Upper lobe of right lung (tissue), 1 donor: ENCODE results near the gene SOCS3. TPM values are rescaled to one million over a fixed set of nuclear protein-coding genes. Genes with fewer than 3 reads are reported as not detected.

Experiments used
- ATAC-seq: fragments of 200-7000 bp; cut with Tn5 transposase; one replicate; pipeline ENCODE4 v1.9.1; 2020; ENCODE audit warnings: mild to moderate bottlenecking, moderate library complexity
- DNase-seq: peaks from one replicate; pipeline ENCODE4 v3.0.0-alpha.2; 2020
- H3K27ac ChIP-seq: fragments of 200-600 bp; one replicate; pipeline ENCODE4 v1.8.0; 2022
- H3K27me3 ChIP-seq: fragments of 200-600 bp; one replicate; pipeline ENCODE4 v1.8.0; 2022; ENCODE audit warnings: mild to moderate bottlenecking
- H3K36me3 ChIP-seq: fragments of 200-600 bp; one replicate; pipeline ENCODE4 v1.8.0; 2022
- H3K4me1 ChIP-seq: fragments of 200-600 bp; one replicate; pipeline ENCODE4 v1.8.0; 2022
- H3K4me3 ChIP-seq: fragments of 200-600 bp; one replicate; pipeline ENCODE4 v1.8.0; 2022; ENCODE audit warnings: mild to moderate bottlenecking
- H3K9me3 ChIP-seq: fragments of 200-600 bp; one replicate; pipeline ENCODE4 v1.8.0; 2022
- intact Hi-C: fragments of 100-400 bp; cut with DNase I; formaldehyde crosslinking; loops from one replicate; pipeline ENCODE4 v1.11.0; 2022
- total RNA-seq: library from RNA; stranded (reverse); fragmentation: NEBNext Ultra II Directional; extraction: Animal tissue kit (Norgen Biotek cat#: 25700); gene quantifications from one replicate; pipeline ENCODE4 v1.2.1, GENCODE V29; 2021
- TF ChIP-seq, protein P1 (sequence below): fragments of 200-600 bp; IDR thresholded peaks from one replicate; pipeline ENCODE4 v1.8.0; 2022; ENCODE audit warnings: antibody characterized with exemption
- donor health status: DM: no; HTN: yes; CAD: no; lungs with severe emphysema.

SOCS3 gene
- total RNA-seq, 1 donor from 2014 or later: 82.0 TPM

DNA sequence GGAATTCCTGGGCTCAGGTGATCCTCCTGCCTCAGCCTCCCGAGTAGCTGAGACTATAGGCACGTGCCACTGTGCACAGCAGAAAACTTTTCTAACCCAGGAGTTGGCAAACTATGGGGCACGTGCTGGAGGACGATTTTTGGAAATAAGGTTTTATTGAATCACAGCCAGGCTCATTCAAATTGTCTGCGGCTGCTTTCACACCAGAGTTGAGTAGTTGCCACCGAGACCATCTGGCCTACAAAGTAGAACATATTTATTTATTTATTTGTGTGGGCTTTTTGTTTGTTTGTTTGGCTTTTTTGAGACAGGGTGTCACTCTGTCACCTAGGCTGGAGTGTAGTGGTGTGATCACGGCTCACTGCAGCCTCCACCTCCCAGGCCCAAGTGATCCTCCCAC is 11.2 kb upstream of the SOCS3 start:
- intact Hi-C loops: no loop called here
- ATAC-seq: no peak
- Histone ChIP-seq H3K9me3 (no peaks in the 10 kb centered on the region), H3K4me1 (peaks cover 29% of the 10 kb centered on the region), H3K27ac (no peak overlapping the region), H3K36me3 (no peaks in the 10 kb centered on the region), H3K4me3 (no peak overlapping the region), H3K27me3 (no peaks in the 10 kb centered on the region)
- TF ChIP-seq, protein P1, sequence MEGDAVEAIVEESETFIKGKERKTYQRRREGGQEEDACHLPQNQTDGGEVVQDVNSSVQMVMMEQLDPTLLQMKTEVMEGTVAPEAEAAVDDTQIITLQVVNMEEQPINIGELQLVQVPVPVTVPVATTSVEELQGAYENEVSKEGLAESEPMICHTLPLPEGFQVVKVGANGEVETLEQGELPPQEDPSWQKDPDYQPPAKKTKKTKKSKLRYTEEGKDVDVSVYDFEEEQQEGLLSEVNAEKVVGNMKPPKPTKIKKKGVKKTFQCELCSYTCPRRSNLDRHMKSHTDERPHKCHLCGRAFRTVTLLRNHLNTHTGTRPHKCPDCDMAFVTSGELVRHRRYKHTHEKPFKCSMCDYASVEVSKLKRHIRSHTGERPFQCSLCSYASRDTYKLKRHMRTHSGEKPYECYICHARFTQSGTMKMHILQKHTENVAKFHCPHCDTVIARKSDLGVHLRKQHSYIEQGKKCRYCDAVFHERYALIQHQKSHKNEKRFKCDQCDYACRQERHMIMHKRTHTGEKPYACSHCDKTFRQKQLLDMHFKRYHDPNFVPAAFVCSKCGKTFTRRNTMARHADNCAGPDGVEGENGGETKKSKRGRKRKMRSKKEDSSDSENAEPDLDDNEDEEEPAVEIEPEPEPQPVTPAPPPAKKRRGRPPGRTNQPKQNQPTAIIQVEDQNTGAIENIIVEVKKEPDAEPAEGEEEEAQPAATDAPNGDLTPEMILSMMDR: no peak
- DNase-seq: no peak

DNA sequence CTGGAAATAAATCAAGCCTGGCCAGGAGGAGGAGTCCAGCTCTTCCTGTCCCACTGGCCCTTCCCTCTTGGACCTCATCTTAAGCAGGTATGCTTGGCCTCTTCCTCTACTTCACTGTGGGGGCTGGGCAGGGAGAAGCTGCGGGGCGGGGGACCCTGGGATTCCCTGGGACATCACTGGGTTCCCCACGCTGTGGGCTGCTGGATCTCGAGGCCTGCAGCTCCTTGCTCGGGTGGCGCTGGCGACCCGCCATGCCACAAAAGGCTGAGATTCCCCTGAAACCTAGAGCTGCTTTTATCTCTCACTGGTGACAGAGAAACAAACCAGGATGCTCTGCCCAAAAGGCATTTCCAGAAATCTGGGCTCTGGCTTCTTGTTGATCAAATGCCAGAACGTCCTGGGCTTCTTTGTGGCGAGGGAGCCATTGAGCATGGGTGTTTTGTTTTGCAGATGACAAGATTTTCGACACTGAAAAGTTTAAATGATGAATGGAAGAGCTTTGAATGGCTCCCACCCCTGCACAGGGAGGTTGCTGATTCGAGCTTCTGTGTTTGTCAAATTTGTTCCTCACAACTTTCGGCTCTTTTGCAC is 10.0 kb upstream of the SOCS3 start:
- ATAC-seq (no peak), DNase-seq (no peak)
- Histone ChIP-seq H3K36me3 (no peaks in the 10 kb centered on the region), H3K27me3 (no peaks in the 10 kb centered on the region), H3K9me3 (no peaks in the 10 kb centered on the region), H3K4me3 (no peak overlapping the region), H3K4me1 (peaks cover 31% of the 10 kb centered on the region), H3K27ac (no peak overlapping the region)
- intact Hi-C loops: no loop called here
- TF ChIP-seq, protein P1: no peak

DNA sequence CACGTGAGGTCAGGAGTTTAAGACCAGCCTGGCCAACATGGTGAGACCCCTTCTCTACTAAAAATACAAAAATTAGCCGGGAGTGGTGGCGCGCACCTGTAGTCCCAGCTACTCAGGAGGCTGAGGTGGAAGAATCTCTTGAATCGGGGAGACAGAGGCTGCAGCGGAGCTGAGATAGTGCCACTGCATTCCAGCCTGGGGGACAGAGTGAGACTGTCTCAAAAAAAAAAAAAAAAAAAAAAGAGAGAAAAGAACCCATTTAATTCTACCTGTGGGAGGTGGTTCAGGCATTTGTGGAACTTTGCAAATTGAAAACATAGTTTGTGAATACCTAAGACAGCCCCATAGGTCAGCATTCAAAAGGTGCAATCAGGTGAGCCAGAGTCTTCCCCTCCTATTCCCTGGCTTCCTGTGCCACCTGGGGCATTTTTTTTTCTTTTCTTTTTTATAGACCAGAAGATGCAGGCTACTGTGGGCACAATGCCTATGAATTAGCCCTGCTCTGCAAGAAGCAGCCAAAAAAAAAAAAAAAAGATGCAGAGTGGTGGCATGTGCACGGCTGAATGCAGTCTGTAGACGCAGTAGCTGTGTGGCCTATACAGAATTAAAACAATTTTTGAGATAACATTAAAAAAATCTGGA is 9.1 kb upstream of the SOCS3 start:
- Histone ChIP-seq H3K4me3 (no peak overlapping the region), H3K4me1 (peaks cover 26% of the 10 kb centered on the region), H3K27ac (no peak overlapping the region), H3K27me3 (no peaks in the 10 kb centered on the region), H3K36me3 (no peaks in the 10 kb centered on the region), H3K9me3 (no peaks in the 10 kb centered on the region)
- DNase-seq (no peak), ATAC-seq (no peak)
- intact Hi-C loops: no loop called here
- TF ChIP-seq, protein P1: no peak

DNA sequence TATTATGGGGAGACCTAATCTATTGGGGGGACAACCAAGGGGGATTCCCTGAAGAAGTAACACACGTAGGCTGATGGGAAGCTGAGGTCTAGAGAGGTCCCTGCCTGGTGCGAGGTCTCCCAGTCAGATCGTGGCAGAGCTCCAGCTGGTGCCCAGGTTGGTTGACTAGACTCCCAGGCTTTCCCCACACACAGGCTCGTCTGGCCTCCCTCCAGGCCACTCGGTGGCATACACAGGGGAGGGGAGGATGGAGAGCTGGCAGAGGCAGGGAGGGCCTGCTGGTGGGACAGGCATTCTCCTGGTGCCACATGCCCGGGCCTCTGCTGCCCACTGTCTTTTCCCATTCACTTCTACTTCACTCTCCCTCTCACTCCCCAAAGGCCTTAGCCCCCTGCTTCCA is 8.5 kb upstream of the SOCS3 start:
- H3K9me3 ChIP-seq: no peaks in the 10 kb centered on the region
- H3K4me3 ChIP-seq: no peak overlapping the region
- DNase-seq (peak; percentile 80), ATAC-seq (peak; percentile 37)
- no peaks in the 10 kb centered on the region for H3K27me3 ChIP-seq
- peaks cover 26% of the 10 kb centered on the region for H3K4me1 ChIP-seq
- TF ChIP-seq, protein P1: no peak
- intact Hi-C loops: no loop called here
- no peaks in the 10 kb centered on the region for H3K36me3 ChIP-seq
- no peak overlapping the region for H3K27ac ChIP-seq

DNA sequence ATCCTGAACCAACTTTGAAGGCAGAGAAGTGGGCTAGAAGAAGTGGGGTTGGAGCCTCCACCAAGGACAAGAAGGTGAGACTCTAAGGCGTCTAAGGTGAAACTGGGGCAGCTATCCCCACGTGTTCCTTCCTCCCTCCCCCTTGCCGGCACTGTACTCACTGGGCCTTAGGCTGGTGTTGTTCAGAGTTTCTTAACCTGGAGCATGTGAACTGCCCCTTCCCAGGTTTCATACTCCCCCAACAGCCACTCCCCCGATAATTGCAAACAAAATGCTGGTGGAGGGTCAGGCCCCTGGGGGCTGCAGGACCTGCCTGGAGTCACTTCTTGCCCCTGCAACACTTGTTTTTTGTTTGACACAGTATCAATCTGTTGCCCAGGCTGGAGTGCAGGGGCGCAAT is 7.3 kb upstream of the SOCS3 start:
- no peaks in the 10 kb centered on the region for H3K27me3 ChIP-seq
- H3K9me3 ChIP-seq: no peaks in the 10 kb centered on the region
- DNase-seq: no peak
- H3K36me3 ChIP-seq: no peaks in the 10 kb centered on the region
- H3K27ac ChIP-seq: peak overlapping the region; percentile 81
- ATAC-seq: no peak
- intact Hi-C loops: no loop called here
- H3K4me1 ChIP-seq: peaks cover 26% of the 10 kb centered on the region
- TF ChIP-seq, protein P1: no peak
- H3K4me3 ChIP-seq: no peak overlapping the region
